Hepatocyte (in vitro differentiated cells): ENCODE measurements around the gene COL20A1. TPM values are rescaled to one million over a fixed set of nuclear protein-coding genes. Genes with fewer than 3 reads are reported as not detected.

Experiments used
- DNase-seq: peaks from one replicate; pipeline ENCODE4 v3.0.0-alpha.2; 2016; ENCODE audit warnings: low spot score
- H2AFZ ChIP-seq: fragments of 200-600 bp; sonication (generic); 2 replicates; pipeline ENCODE4 v1.6.0; 2016; ENCODE audit warnings: antibody characterized with exemption, mild to moderate bottlenecking
- H3K27ac ChIP-seq: fragments of 200-600 bp; sonication (generic); 2 replicates; pipeline ENCODE4 v1.5.1; 2016; ENCODE audit warnings: mild to moderate bottlenecking
- H3K27me3 ChIP-seq: fragments of 200-600 bp; sonication (generic); 2 replicates; pipeline ENCODE4 v1.6.1; 2016
- H3K36me3 ChIP-seq: fragments of 200-600 bp; sonication (generic); replicated peaks from 2 replicates; pipeline ENCODE4 v1.5.1; 2016; ENCODE audit warnings: low read depth; ENCODE audit not compliant: insufficient read depth
- H3K4me1 ChIP-seq: fragments of 200-600 bp; sonication (generic); 2 replicates; pipeline ENCODE4 v1.5.1; 2016; ENCODE audit warnings: mild to moderate bottlenecking, moderate library complexity; ENCODE audit not compliant: insufficient read depth
- H3K4me2 ChIP-seq: fragments of 200-600 bp; sonication (generic); 2 replicates; pipeline ENCODE4 v1.6.0; 2016
- H3K4me3 ChIP-seq: fragments of 200-600 bp; sonication (generic); 2 replicates; pipeline ENCODE4 v1.5.1; 2016; ENCODE audit warnings: mild to moderate bottlenecking
- H3K79me2 ChIP-seq: fragments of 200-600 bp; sonication (generic); 2 replicates; pipeline ENCODE4 v1.6.0; 2017; ENCODE audit warnings: mild to moderate bottlenecking
- H3K9me2 ChIP-seq: fragments of 200-600 bp; sonication (generic); replicated peaks from 2 replicates; pipeline ENCODE4 v1.6.0; 2017; ENCODE audit warnings: mild to moderate bottlenecking; ENCODE audit not compliant: insufficient read depth
- H3K9me3 ChIP-seq: fragments of 200-600 bp; sonication (generic); 2 replicates; pipeline ENCODE4 v1.5.1; 2016; ENCODE audit warnings: low read depth, mild to moderate bottlenecking
- H4K20me1 ChIP-seq: fragments of 200-600 bp; sonication (generic); 2 replicates; pipeline ENCODE4 v1.6.0; 2016; ENCODE audit warnings: mild to moderate bottlenecking; ENCODE audit not compliant: insufficient read depth, poor library complexity, severe bottlenecking
- CTCF ChIP-seq: fragments of 200-600 bp; sonication (generic); IDR thresholded peaks from 2 replicates; pipeline ENCODE4 v1.5.1; 2016; ENCODE audit warnings: antibody characterized with exemption, mild to moderate bottlenecking; ENCODE audit not compliant: poor library complexity
- EZH2 ChIP-seq: fragments of 200-600 bp; sonication (generic); IDR thresholded peaks from 2 replicates; pipeline ENCODE4 v1.6.1; 2016; ENCODE audit warnings: antibody characterized with exemption, mild to moderate bottlenecking, borderline replicate concordance
- EZH2phosphoT487 ChIP-seq: fragments of 200-600 bp; sonication (generic); IDR thresholded peaks from one replicate; pipeline ENCODE4 v1.6.1; 2018; ENCODE audit warnings: antibody characterized with exemption, mild to moderate bottlenecking, low read depth, moderate library complexity; ENCODE audit not compliant: unreplicated experiment, severe bottlenecking
- WGBS: methylation state at CpG from one replicate; pipeline ENCODE4 v1.1.6; 2016; ENCODE audit warnings: low lambda C conversion rate; ENCODE audit errors: missing lambda C conversion rate; 5-methylcytosine and 5-hydroxymethylcytosine counted together
- polyA plus RNA-seq: library from polyadenylated mRNA; unstranded; fragments of >200 nt; fragmentation: Nextera tagmentation; extraction: Ambion mirVana; gene quantifications from 2 replicates; pipeline ENCODE4 v1.2.1, GENCODE V29; 2016
- total RNA-seq: library from RNA; depleted of rRNA; stranded (reverse); fragments of >200 nt; gene quantifications from 2 replicates; pipeline ENCODE4 v1.2.3, GENCODE V29; 2014

Gene COL20A1
- total and polyA plus RNA-seq, 2 experiments from 2014 or later, result not detected

- TF ChIP-seq CTCF (no peak), EZH2phosphoT487 (no peak), EZH2 (no peak)
- no peaks in the 10 kb centered on the region for H3K9me2 ChIP-seq
- H4K20me1 ChIP-seq, result no peaks in the 10 kb centered on the region
- H3K4me2 ChIP-seq, result no peak overlapping the region
- no peaks in the 10 kb centered on the region for H3K9me3 ChIP-seq
- H3K27ac ChIP-seq, result no peak overlapping the region
- no peak overlapping the region for H3K4me3 ChIP-seq
- H2AFZ ChIP-seq, result no peak overlapping the region
- no peaks in the 10 kb centered on the region for H3K36me3 ChIP-seq
- no peak for DNase-seq
- WGBS, result 74% methylated on average over 23 of the region's 23 CpGs
- no peaks in the 10 kb centered on the region for H3K79me2 ChIP-seq
- H3K27me3 ChIP-seq, result peaks cover 31% of the 10 kb centered on the region
- no peaks in the 10 kb centered on the region for H3K4me1 ChIP-seq
Measured at GRCh38 chr20:63363013-63363957, 70.3 kb downstream of the COL20A1 start.

GRCh38 chr20:63363981-63364561 lies 71.1 kb downstream of the COL20A1 start:
- H4K20me1 ChIP-seq, result no peaks in the 10 kb centered on the region
- no peak overlapping the region for H3K27ac ChIP-seq
- H3K9me2 ChIP-seq, result no peaks in the 10 kb centered on the region
- H3K9me3 ChIP-seq, result no peaks in the 10 kb centered on the region
- H3K4me1 ChIP-seq, result no peaks in the 10 kb centered on the region
- no peak overlapping the region for H3K4me2 ChIP-seq
- peaks cover 31% of the 10 kb centered on the region for H3K27me3 ChIP-seq
- no peaks in the 10 kb centered on the region for H3K36me3 ChIP-seq
- 75% methylated on average over 19 of the region's 19 CpGs for WGBS
- no peak for TF ChIP-seq CTCF
- TF ChIP-seq EZH2, result no peak
- TF ChIP-seq EZH2phosphoT487, result no peak
- no peak overlapping the region for H2AFZ ChIP-seq
- H3K79me2 ChIP-seq, result no peaks in the 10 kb centered on the region
- H3K4me3 ChIP-seq, result no peak overlapping the region
- DNase-seq, result no peak

- no peaks in the 10 kb centered on the region for H3K36me3 ChIP-seq
- H3K4me1 ChIP-seq, result no peaks in the 10 kb centered on the region
- H3K4me2 ChIP-seq, result no peak overlapping the region
- WGBS, result 86% methylated on average over 20 of the region's 20 CpGs
- no peaks in the 10 kb centered on the region for H3K9me2 ChIP-seq
- H3K79me2 ChIP-seq, result no peaks in the 10 kb centered on the region
- H3K9me3 ChIP-seq, result no peaks in the 10 kb centered on the region
- H4K20me1 ChIP-seq, result no peaks in the 10 kb centered on the region
- TF ChIP-seq EZH2, result no peak
- no peak for TF ChIP-seq EZH2phosphoT487
- TF ChIP-seq CTCF, result no peak
- no peak overlapping the region for H3K4me3 ChIP-seq
- no peak overlapping the region for H3K27ac ChIP-seq
- H3K27me3 ChIP-seq, result peaks cover 29% of the 10 kb centered on the region
- H2AFZ ChIP-seq, result no peak overlapping the region
- no peak for DNase-seq
Measured at GRCh38 chr20:63364801-63365585, 72.0 kb downstream of the COL20A1 start.
